Sciatic nerve (tissue), 2 donors: Measurements from ENCODE around the gene CALHM4. TPM values are rescaled to one million over a fixed set of nuclear protein-coding genes. Genes with fewer than 3 reads are reported as not detected.
"Not testable (repeated sequence)": the region's sequence is repeated elsewhere in the genome, so short reads cannot be mapped to it uniquely, and the experiment has no call there.

ENCODE experiments used
- ATAC-seq: fragments of 200-7000 bp; cut with Tn5 transposase; one replicate; pipeline ENCODE4 v1.9.1; 2020; ENCODE audit warnings: mild to moderate bottlenecking, moderate library complexity
- DNase-seq: peaks from one replicate; pipeline ENCODE4 v3.0.0-alpha.2; 2020; ENCODE audit warnings: low spot score
- intact Hi-C: fragments of 100-400 bp; cut with DNase I; formaldehyde crosslinking; loops from one replicate; pipeline ENCODE4 v1.14.2; 2022
- total RNA-seq: library from RNA; stranded (reverse); fragmentation: NEBNext Ultra II Directional; extraction: Animal tissue kit (Norgen Biotek cat#: 25700); gene quantifications from one replicate; pipeline ENCODE4 v1.2.1, GENCODE V29; 2021
- donor health status: DM: no; HTN: no; CAD: no.
- donor health status: DM: no; HTN: no; CAD: no.

CALHM4 gene
- total RNA-seq, 1 donor from 2014 or later, result not detected

GRCh38 chr6:116568821-116569755 lies 15.5 kb downstream of the CALHM4 start:
- ATAC-seq, result no peak
- no peak for DNase-seq
- intact Hi-C loops, result no loop called here

- intact Hi-C loops, result loop anchor here (5.0 kb wide), 1 partner anchor 294 kb away; the partner anchor contains the start of gene TSPYL1
- DNase-seq (peak; percentile 98), ATAC-seq (peak; percentile 99)
Measured at GRCh38 chr6:116570856-116571682, 17.5 kb downstream of the CALHM4 start, which contains the start of gene RWDD1. RWDD1 (plus strand) TSS chr6:116571504; CDS start chr6:116571583, 79 bp downstream.

GRCh38 chr6:116571683-116572000 lies 18.1 kb downstream of the CALHM4 start:
- intact Hi-C loops, result loop anchor here (5.0 kb wide), 1 partner anchor 294 kb away; the partner anchor contains the start of gene TSPYL1
- DNase-seq, result no peak
- peak; percentile 40 for ATAC-seq

- intact Hi-C loops, result loop anchor here (5.0 kb wide), 1 partner anchor 295 kb away; the partner anchor contains the start of gene TSPYL1
- DNase-seq (no peak), ATAC-seq (no peak)
Measured at GRCh38 chr6:116572162-116572561, 18.6 kb downstream of the CALHM4 start.

- intact Hi-C loops, result no loop called here
- ATAC-seq, result no peak
- DNase-seq, result no peak
Measured at GRCh38 chr6:116575227-116575626, 21.7 kb downstream of the CALHM4 start.

- no peak for ATAC-seq
- no peak for DNase-seq
- intact Hi-C loops, result no loop called here
Measured at GRCh38 chr6:116577486-116577885, 23.9 kb downstream of the CALHM4 start.

GRCh38 chr6:116578335-116578734 lies 24.8 kb downstream of the CALHM4 start:
- DNase-seq (no peak), ATAC-seq (no peak)
- intact Hi-C loops, result no loop called here

- no peak for DNase-seq
- intact Hi-C loops, result no loop called here
- no peak for ATAC-seq
Measured at GRCh38 chr6:116579143-116579542, 25.6 kb downstream of the CALHM4 start.

- intact Hi-C loops, result no loop called here
- no peak for ATAC-seq
- no peak for DNase-seq
Measured at GRCh38 chr6:116580198-116580597, 26.6 kb downstream of the CALHM4 start.

GRCh38 chr6:116586276-116586675 lies 32.7 kb downstream of the CALHM4 start:
- ATAC-seq, result no peak
- no peak for DNase-seq
- intact Hi-C loops, result no loop called here

- DNase-seq (no peak), ATAC-seq (no peak)
- intact Hi-C loops, result no loop called here
Measured at GRCh38 chr6:116586738-116587137, 33.2 kb downstream of the CALHM4 start.

GRCh38 chr6:116595247-116595646 lies 41.7 kb downstream of the CALHM4 start:
- DNase-seq, result no peak
- ATAC-seq, result no peak
- intact Hi-C loops, result no loop called here

- ATAC-seq (no peak), DNase-seq (no peak)
- intact Hi-C loops, result no loop called here
Measured at GRCh38 chr6:116596815-116597214, 43.3 kb downstream of the CALHM4 start.

- intact Hi-C loops, ATAC-seq, DNase-seq: not testable (repeated sequence)
Measured at GRCh38 chr6:116603916-116604315, 50.4 kb downstream of the CALHM4 start.

- intact Hi-C loops, ATAC-seq, DNase-seq: not testable (repeated sequence)
Measured at GRCh38 chr6:116604868-116605267, 51.3 kb downstream of the CALHM4 start.

- DNase-seq (no peak), ATAC-seq (no peak)
- intact Hi-C loops, result no loop called here
Measured at GRCh38 chr6:116605935-116606334, 52.4 kb downstream of the CALHM4 start.
